H7 (cell line): ENCODE data around the gene STRN4. TPM values are rescaled to one million over a fixed set of nuclear protein-coding genes. Genes with fewer than 3 reads are reported as not detected.

Experiments
- DNase-seq: peaks from one replicate; pipeline ENCODE4 v3.0.0; 2012
- H3K27me3 ChIP-seq: 2 replicates; pipeline ENCODE4 v1.6.0; 2011; ENCODE audit warnings: mild to moderate bottlenecking, low read length; ENCODE audit not compliant: control insufficient read depth, insufficient read depth
- H3K36me3 ChIP-seq: replicated peaks from 2 replicates; pipeline ENCODE4 v1.5.1; 2011; ENCODE audit warnings: low read length; ENCODE audit not compliant: control insufficient read depth, insufficient read depth
- H3K4me3 ChIP-seq: 2 replicates; pipeline ENCODE4 v1.5.1; 2011; ENCODE audit warnings: low read depth, mild to moderate bottlenecking, control low read depth, low read length, moderate library complexity; ENCODE audit not compliant: insufficient read depth
- total RNA-seq: library from RNA; depleted of rRNA; stranded (reverse); fragments of >200 nt; shearing (Covaris generic); gene quantifications from 2 replicates; pipeline ENCODE4 v1.2.3, GENCODE V29; 2014

Gene STRN4
- total RNA-seq, 1 experiment from 2014 or later: 188 TPM

- Histone ChIP-seq H3K4me3 (no peak overlapping the region), H3K27me3 (no peaks in the 10 kb centered on the region), H3K36me3 (peaks cover 21% of the 10 kb centered on the region)
- no peak for DNase-seq
These were observed 4.8 kb downstream of the STRN4 start for GRCh38 chr19:46741447-46741846.

- Histone ChIP-seq H3K27me3 (no peaks in the 10 kb centered on the region), H3K36me3 (peaks cover 25% of the 10 kb centered on the region), H3K4me3 (no peak overlapping the region)
- peak; percentile 40 for DNase-seq
These were observed 6.9 kb downstream of the STRN4 start for GRCh38 chr19:46739290-46739771.

- DNase-seq: no peak
- Histone ChIP-seq H3K4me3 (no peak overlapping the region), H3K27me3 (no peaks in the 10 kb centered on the region), H3K36me3 (peaks cover 38% of the 10 kb centered on the region)
These were observed 8.5 kb downstream of the STRN4 start for GRCh38 chr19:46737761-46738171.

GRCh38 chr19:46737298-46737654, 9.0 kb downstream of the STRN4 start:
- peak; percentile 42 for DNase-seq
- no peak overlapping the region for H3K4me3 ChIP-seq

GRCh38 chr19:46736531-46737297, 9.5 kb downstream of the STRN4 start:
- peak; percentile 69 for DNase-seq
- Histone ChIP-seq H3K27me3 (no peaks in the 10 kb centered on the region), H3K4me3 (no peak overlapping the region), H3K36me3 (peaks cover 42% of the 10 kb centered on the region)

More at GRCh38 chr19:46737298-46737654, 9.0 kb downstream of the STRN4 start:
- peaks cover 40% of the 10 kb centered on the region for H3K36me3 ChIP-seq
- no peaks in the 10 kb centered on the region for H3K27me3 ChIP-seq

- peaks cover 60% of the 10 kb centered on the region for H3K36me3 ChIP-seq
- DNase-seq: no peak
- H3K27me3 ChIP-seq: no peaks in the 10 kb centered on the region
- no peak overlapping the region for H3K4me3 ChIP-seq
These were observed 12.5 kb downstream of the STRN4 start for GRCh38 chr19:46733690-46734292.

- peaks cover 58% of the 10 kb centered on the region for H3K36me3 ChIP-seq
- DNase-seq: no peak
- no peak overlapping the region for H3K4me3 ChIP-seq
- no peaks in the 10 kb centered on the region for H3K27me3 ChIP-seq
These were observed 13.1 kb downstream of the STRN4 start for GRCh38 chr19:46732966-46733689.

- no peak for DNase-seq
- Histone ChIP-seq H3K4me3 (no peak overlapping the region), H3K27me3 (no peaks in the 10 kb centered on the region), H3K36me3 (peaks cover 54% of the 10 kb centered on the region)
These were observed 13.9 kb downstream of the STRN4 start for GRCh38 chr19:46732172-46732938.

- Histone ChIP-seq H3K36me3 (peaks cover 55% of the 10 kb centered on the region), H3K27me3 (no peaks in the 10 kb centered on the region), H3K4me3 (no peak overlapping the region)
- no peak for DNase-seq
These were observed 14.7 kb downstream of the STRN4 start for GRCh38 chr19:46731584-46731983.

- peaks cover 58% of the 10 kb centered on the region for H3K36me3 ChIP-seq
- no peaks in the 10 kb centered on the region for H3K27me3 ChIP-seq
- DNase-seq: no peak
- H3K4me3 ChIP-seq: no peak overlapping the region
These were observed 15.2 kb downstream of the STRN4 start for GRCh38 chr19:46731007-46731501.

- no peak overlapping the region for H3K4me3 ChIP-seq
- DNase-seq: no peak
- peaks cover 62% of the 10 kb centered on the region for H3K36me3 ChIP-seq
- H3K27me3 ChIP-seq: no peaks in the 10 kb centered on the region
These were observed 15.7 kb downstream of the STRN4 start for GRCh38 chr19:46730595-46730994.

- Histone ChIP-seq H3K27me3 (no peaks in the 10 kb centered on the region), H3K36me3 (peaks cover 62% of the 10 kb centered on the region), H3K4me3 (no peak overlapping the region)
- DNase-seq: no peak
These were observed 16.1 kb downstream of the STRN4 start for GRCh38 chr19:46730187-46730586.

GRCh38 chr19:46729696-46730095, 16.6 kb downstream of the STRN4 start:
- H3K36me3 ChIP-seq: peaks cover 67% of the 10 kb centered on the region
- H3K27me3 ChIP-seq: no peaks in the 10 kb centered on the region

GRCh38 chr19:46728693-46729339, 17.4 kb downstream of the STRN4 start:
- Histone ChIP-seq H3K27me3 (no peaks in the 10 kb centered on the region), H3K4me3 (no peak overlapping the region), H3K36me3 (peaks cover 67% of the 10 kb centered on the region)
- peak; percentile 98 for DNase-seq

More at GRCh38 chr19:46729696-46730095, 16.6 kb downstream of the STRN4 start:
- DNase-seq: no peak
- H3K4me3 ChIP-seq: no peak overlapping the region
